Psoas muscle (tissue), 8 donors: ENCODE measurements around the gene AMH. TPM values are rescaled to one million over a fixed set of nuclear protein-coding genes. Genes with fewer than 3 reads are reported as not detected.
A peak's percentile ranks its signal among the peaks of the same experiment; 100 is the strongest.

ENCODE experiments used
- ATAC-seq, 4 donors: fragments of 200-7000 bp; cut with Tn5 transposase; one replicate each; pipeline ENCODE4 v1.9.1; 2020; ENCODE audit warnings: moderate library complexity in 3 of 4, mild to moderate bottlenecking in 2 of 4
- DNase-seq, 2 donors: peaks; one replicate each; pipeline ENCODE4 v3.0.0-alpha.2; 2020
- H3K27ac ChIP-seq: fragments of 200-600 bp; one replicate; pipeline ENCODE4 v1.8.0; 2022
- H3K27me3 ChIP-seq, 3 donors: fragments of 200-600 bp in 1 of 3; one replicate each; pipeline versions ENCODE4 v1.6.1 to v1.8.0; 2013 to 2022; ENCODE audit warnings: low read length in 2 of 3, mild to moderate bottlenecking in 2 of 3, moderate library complexity in 1 of 3; ENCODE audit not compliant: insufficient read depth in 3 of 3
- H3K36me3 ChIP-seq, 2 donors: fragments of 200-600 bp in 1 of 2; one replicate each; pipeline versions ENCODE4 v1.6.1 to v1.8.0; 2013 to 2022; ENCODE audit warnings: low read depth in 1 of 2, mild to moderate bottlenecking in 1 of 2, moderate library complexity in 1 of 2; ENCODE audit not compliant: insufficient read depth in 1 of 2
- H3K4me1 ChIP-seq: fragments of 200-600 bp; one replicate; pipeline ENCODE4 v1.8.0; 2022
- H3K4me3 ChIP-seq: fragments of 200-600 bp; one replicate; pipeline ENCODE4 v1.8.0; 2022; ENCODE audit warnings: mild to moderate bottlenecking
- H3K9me3 ChIP-seq: fragments of 200-600 bp; one replicate; pipeline ENCODE4 v1.8.0; 2022
- WGBS, 3 donors: extraction: QIAGEN DNeasy Blood & Tissue Kit; methylation state at CpG; one replicate each; pipeline versions ENCODE4 v1.1.6 to v1.1.7; 2013; 5-methylcytosine and 5-hydroxymethylcytosine counted together
- intact Hi-C, 2 donors: fragments of 100-400 bp; cut with DNase I; formaldehyde crosslinking; loops; one replicate each; pipeline versions ENCODE4 v1.11.0 to v1.14.2; 2022
- polyA plus RNA-seq, 3 donors: library from polyadenylated mRNA; stranded (reverse); fragments of 200-250 nt; gene quantifications; one replicate each; pipeline ENCODE4 v1.2.3, GENCODE V29; 2013
- total RNA-seq, 4 donors: library from RNA; stranded (reverse); fragmentation: NEBNext Ultra II Directional in 2 of 4; extraction: Animal tissue kit (Norgen Biotek cat#: 25700) in 2 of 4; gene quantifications; one replicate each; pipeline versions ENCODE4 v1.2.1 to v1.2.4, GENCODE V29; 2021 to 2023
- TF ChIP-seq, protein P1 (sequence below): fragments of 200-600 bp; IDR thresholded peaks from one replicate; pipeline ENCODE4 v1.8.0; 2022; ENCODE audit warnings: antibody characterized with exemption
- donor health status: healthy with polysubstance abuse.
- donor health status: DM: no; HTN: no; CAD: no; lungs with moderate emphysema.
- donor health status: Bipolar disorder and iron deficiency.
- donor health status: healthy.
- donor health status: DM: yes; HTN: yes; CAD: no.
- donor health status: DM: no; HTN: no; CAD: no.
- donor health status: DM: no; HTN: no; CAD: no.
- donor health status: DM: yes; HTN: yes; CAD: no.

Gene AMH
- total and polyA plus RNA-seq, 7 donors, result 0.38 to 3.6 (median 2.2) TPM

DNA sequence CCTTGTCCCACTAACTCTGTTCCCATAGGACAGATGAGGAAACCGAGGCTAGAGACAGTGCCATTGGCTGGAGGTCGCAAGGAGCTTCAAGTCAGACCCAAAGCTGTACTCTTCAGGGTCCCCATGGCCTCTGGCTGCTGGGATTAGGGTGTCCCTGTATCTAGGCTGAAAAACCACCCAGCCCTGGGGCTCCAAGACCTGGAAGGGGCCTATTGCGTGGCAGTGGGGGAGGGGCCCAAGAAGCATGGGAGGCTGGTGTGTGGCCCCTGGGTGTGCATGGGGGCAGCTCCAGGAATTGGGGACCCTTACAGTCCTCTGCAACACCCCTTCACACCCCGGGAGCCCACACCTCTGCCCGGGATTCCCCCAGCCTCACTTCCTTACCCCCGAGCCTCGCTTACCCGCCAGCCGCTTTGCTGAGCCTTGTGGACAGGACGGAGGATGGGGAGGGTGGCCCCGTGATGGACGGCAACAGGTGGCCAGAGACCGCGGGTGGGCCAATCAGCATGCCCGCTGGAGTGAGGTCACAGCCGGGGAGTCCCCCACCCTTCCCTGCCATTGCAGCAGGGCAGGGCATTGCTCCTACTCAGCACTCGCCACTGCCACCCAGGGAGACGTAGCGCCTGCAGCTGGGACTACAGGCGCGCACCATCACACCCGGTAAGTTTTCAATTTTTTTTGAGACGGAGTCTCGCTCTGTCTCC, 7.0 kb downstream of the AMH start, which contains the start of gene JSRP1:
TSS of gene JSRP1 (minus strand) at position 436 of the 704 bp plus-strand sequence. CDS start 1,103 bp downstream, outside the sequence.
- Histone ChIP-seq H3K27me3 (peaks cover 0 to 12% (median 0%) of the 10 kb centered on the region in 3 donors), H3K36me3 (peaks cover 0 to 28% of the 10 kb centered on the region in 2 donors), H3K4me1 (peaks cover 19% of the 10 kb centered on the region), H3K4me3 (peak within 1 kb of the TSS; percentile 72), H3K27ac (peak within 1 kb of the TSS; percentile 100), H3K9me3 (no peaks in the 10 kb centered on the region)
- TF ChIP-seq, protein P1, sequence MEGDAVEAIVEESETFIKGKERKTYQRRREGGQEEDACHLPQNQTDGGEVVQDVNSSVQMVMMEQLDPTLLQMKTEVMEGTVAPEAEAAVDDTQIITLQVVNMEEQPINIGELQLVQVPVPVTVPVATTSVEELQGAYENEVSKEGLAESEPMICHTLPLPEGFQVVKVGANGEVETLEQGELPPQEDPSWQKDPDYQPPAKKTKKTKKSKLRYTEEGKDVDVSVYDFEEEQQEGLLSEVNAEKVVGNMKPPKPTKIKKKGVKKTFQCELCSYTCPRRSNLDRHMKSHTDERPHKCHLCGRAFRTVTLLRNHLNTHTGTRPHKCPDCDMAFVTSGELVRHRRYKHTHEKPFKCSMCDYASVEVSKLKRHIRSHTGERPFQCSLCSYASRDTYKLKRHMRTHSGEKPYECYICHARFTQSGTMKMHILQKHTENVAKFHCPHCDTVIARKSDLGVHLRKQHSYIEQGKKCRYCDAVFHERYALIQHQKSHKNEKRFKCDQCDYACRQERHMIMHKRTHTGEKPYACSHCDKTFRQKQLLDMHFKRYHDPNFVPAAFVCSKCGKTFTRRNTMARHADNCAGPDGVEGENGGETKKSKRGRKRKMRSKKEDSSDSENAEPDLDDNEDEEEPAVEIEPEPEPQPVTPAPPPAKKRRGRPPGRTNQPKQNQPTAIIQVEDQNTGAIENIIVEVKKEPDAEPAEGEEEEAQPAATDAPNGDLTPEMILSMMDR, result peak; percentile 28
- peak; percentile 90 to 98 for DNase-seq
- intact Hi-C loops, result loop anchor here in 1 of 2 donors (2.0 kb wide), 1 partner anchor 15 kb away; no protein-coding TSS in a partner anchor
- WGBS, 3 donors, result 24 to 31% (median 29%) methylated on average over 18 to 24 of the region's 24 CpGs
- peak; percentile 91 to 94 (median 92) for ATAC-seq

DNA sequence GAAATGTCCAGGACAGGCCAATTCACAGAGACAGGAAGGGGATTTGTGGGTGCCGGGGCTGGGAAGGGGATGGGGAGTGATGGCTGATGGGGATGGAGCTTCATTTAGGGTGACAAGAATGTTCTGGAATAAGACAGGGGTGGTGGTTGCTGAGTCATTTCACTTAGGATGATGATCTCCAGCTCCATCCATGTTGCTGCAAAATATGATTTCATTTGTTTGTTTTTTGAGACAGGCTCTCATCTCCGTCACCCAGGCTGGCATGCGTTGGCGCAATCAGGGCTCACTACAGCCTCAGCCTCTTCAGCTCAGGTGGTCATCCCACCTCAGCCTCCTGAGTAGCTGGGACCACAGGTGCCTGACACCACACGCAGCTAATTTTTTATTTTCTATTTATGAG, 10.2 kb downstream of the AMH start:
- intact Hi-C loops, result no loop called here
- ATAC-seq (no peak), DNase-seq (no peak)
- H3K4me1 ChIP-seq, result peaks cover 3% of the 10 kb centered on the region
- H3K27ac ChIP-seq, result no peak overlapping the region
- no peaks in the 10 kb centered on the region for H3K36me3 ChIP-seq
- H3K27me3 ChIP-seq, result no peaks in the 10 kb centered on the region
- TF ChIP-seq, protein P1, result no peak
- no peak overlapping the region for H3K4me3 ChIP-seq
- H3K9me3 ChIP-seq, result no peaks in the 10 kb centered on the region
- WGBS, 3 donors, result 84 to 97% (median 93%) methylated on average over 5 of the region's 5 CpGs

DNA sequence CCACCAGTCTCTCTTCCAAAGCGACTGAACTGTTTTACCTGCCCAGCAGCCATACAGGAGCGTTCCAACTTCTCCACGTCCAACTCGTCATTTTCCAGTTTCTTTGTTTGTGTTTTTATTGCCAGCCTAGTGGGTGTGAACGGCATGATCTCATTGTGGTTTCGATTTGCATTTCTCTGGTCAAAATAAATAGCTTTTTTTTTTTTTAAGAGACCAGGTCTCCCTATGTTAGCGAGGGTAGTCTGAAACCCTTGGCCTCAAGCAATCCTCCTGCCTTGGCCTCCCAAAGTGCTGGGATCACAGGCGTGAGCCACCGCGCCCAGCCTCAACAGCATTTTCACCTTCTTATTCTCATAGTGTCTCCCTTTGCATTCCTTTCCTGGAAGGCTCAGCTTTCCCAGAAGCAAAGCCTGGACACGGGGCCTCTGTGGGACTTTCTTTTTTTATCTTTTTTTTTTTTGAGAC, 11.2 kb downstream of the AMH start:
- DNase-seq (no peak), ATAC-seq (no peak)
- no peaks in the 10 kb centered on the region for H3K9me3 ChIP-seq
- H3K4me1 ChIP-seq, result no peaks in the 10 kb centered on the region
- no peak overlapping the region for H3K27ac ChIP-seq
- 73 to 76% (median 75%) methylated on average over 11 of the region's 11 CpGs for WGBS, 3 donors
- intact Hi-C loops, result no loop called here
- no peaks in the 10 kb centered on the region for H3K27me3 ChIP-seq
- no peaks in the 10 kb centered on the region for H3K36me3 ChIP-seq
- H3K4me3 ChIP-seq, result no peak overlapping the region
- TF ChIP-seq, protein P1, result no peak

DNA sequence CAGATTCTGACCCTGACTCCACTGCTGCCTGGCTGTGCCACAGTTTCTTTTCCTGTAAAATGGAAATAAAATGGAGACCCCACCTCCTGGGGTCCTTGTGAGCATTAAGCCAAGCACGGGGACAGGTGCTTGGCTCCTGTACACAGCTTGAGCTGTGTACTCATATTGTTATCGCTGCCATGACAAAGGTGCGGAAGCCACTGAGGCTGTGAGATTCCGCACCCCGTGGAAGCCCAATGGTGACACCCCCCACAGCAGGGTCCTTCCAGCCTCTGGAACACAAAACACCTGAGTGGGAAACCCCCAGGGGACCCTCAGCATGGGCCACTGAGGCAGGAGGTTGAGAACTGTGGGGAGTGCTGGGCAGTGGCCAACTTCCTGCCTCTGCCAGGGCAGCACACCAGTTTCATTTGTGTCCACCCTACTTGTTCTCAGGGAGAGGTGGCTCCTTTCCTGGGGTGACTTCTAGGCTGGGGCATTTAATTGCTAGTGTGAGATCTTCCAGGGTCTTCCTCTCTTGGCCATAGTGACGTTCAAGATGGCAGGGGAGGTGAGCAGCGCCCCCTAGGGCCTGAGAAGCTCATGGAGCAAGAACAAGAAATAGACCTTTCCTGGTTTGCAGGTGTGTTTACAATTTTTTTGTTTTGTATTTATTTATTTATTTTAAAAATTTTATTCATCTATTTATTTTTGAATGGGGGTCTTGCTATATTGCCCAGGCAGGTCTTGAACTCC, 12.5 kb downstream of the AMH start:
- intact Hi-C loops, result no loop called here
- WGBS, 3 donors, result 64 to 69% (median 68%) methylated on average over 7 of the region's 7 CpGs
- H3K4me3 ChIP-seq, result no peak overlapping the region
- H3K4me1 ChIP-seq, result peaks cover 4% of the 10 kb centered on the region
- no peaks in the 10 kb centered on the region for H3K27me3 ChIP-seq
- no peaks in the 10 kb centered on the region for H3K9me3 ChIP-seq
- H3K36me3 ChIP-seq, result no peaks in the 10 kb centered on the region
- TF ChIP-seq, protein P1, result peak; percentile 53
- ATAC-seq, result peak in 3 of 4 donors; percentile 35 to 54 (median 47)
- peak in 1 of 2 donors; percentile 76 for DNase-seq
- no peak overlapping the region for H3K27ac ChIP-seq
